GM12878 (cell line): Measurements from ENCODE around the gene TRIM45. TPM values are rescaled to one million over a fixed set of nuclear protein-coding genes. Genes with fewer than 3 reads are reported as not detected.

Experiments
- ATAC-seq: fragments of 200-7000 bp; cut with Tn5 transposase; 3 replicates; pipeline ENCODE4 v1.9.1; 2020; ENCODE audit warnings: mild to moderate bottlenecking, moderate library complexity
- BruUV-seq: library from RNA; stranded (reverse); fragments of 400-500 nt; replicated peaks from 2 replicates; lab custom pipeline; 2021; lab: Mats Ljungman, UMichigan
- CTCF ChIA-PET: fragments of 300-600 bp; sonication (Branson Sonifier 250); formaldehyde crosslinking; extraction: SDS; loops from one replicate; lab custom pipeline; 2021; ENCODE audit warnings: inconsistent platforms; lab: Yijun Ruan, JAX
- POLR2A ChIA-PET: fragments of 350-600 bp; formaldehyde crosslinking; extraction: SDS; loops from one replicate; lab custom pipeline; 2021; ENCODE audit warnings: inconsistent platforms; lab: Charles Lee
- RAD21 ChIA-PET: fragments of 300-600 bp; sonication (Branson Sonifier 250); formaldehyde crosslinking; loops from one replicate; lab custom pipeline; 2023; ENCODE audit warnings: antibody characterized with exemption; ENCODE audit not compliant: unreplicated experiment; lab: Charles Lee
- SMC1A ChIA-PET: fragments of 300-600 bp; sonication (Branson Sonifier 250); formaldehyde crosslinking; loops from one replicate; lab custom pipeline; 2023; ENCODE audit not compliant: unreplicated experiment, uncharacterized antibody; lab: Charles Lee
- DNase-seq: peaks from one replicate; pipeline ENCODE4 v3.0.0-alpha.2; 2011; ENCODE audit warnings: low read depth, low spot score
- FAIRE-seq: peaks from 3 replicates; lab custom pipeline; 2011; peaks lifted over from hg19 to GRCh38; lab: Jason Lieb, UNC
- H2AFZ ChIP-seq: 2 replicates; pipeline ENCODE4 v1.6.0; 2011; ENCODE audit warnings: low read depth, low read length, control low read depth; ENCODE audit not compliant: control insufficient read depth
- H3K27ac ChIP-seq: 2 replicates; pipeline ENCODE4 v1.5.1; 2011; ENCODE audit warnings: control low read depth; ENCODE audit not compliant: control insufficient read depth, insufficient read depth
- H3K27me3 ChIP-seq, 2 experiments: replicated peaks in 1 of 2; 2 replicates each; pipeline versions ENCODE4 v1.6.0 to v1.6.1; 2011; ENCODE audit warnings: low read length in 1 of 2; ENCODE audit not compliant: control insufficient read depth in 2 of 2, insufficient read depth in 2 of 2
- H3K36me3 ChIP-seq, 2 experiments: 2 replicates each; pipeline ENCODE4 v1.5.1; 2011; ENCODE audit warnings: low read length in 1 of 2; ENCODE audit not compliant: control insufficient read depth in 2 of 2, insufficient read depth in 2 of 2
- H3K4me1 ChIP-seq: 2 replicates; pipeline ENCODE4 v1.6.1; 2011; ENCODE audit warnings: mild to moderate bottlenecking, low read length, moderate library complexity, mixed read lengths; ENCODE audit not compliant: control insufficient read depth, insufficient read depth
- H3K4me2 ChIP-seq: 2 replicates; pipeline ENCODE4 v1.6.0; 2011; ENCODE audit warnings: control low read depth; ENCODE audit not compliant: control insufficient read depth, insufficient read depth
- H3K4me3 ChIP-seq: fragments of 200-600 bp; sonication (generic); 2 replicates; pipeline ENCODE4 v1.5.1; 2016
- H3K79me2 ChIP-seq: 2 replicates; pipeline ENCODE4 v1.6.0; 2011; ENCODE audit warnings: low read length; ENCODE audit not compliant: control insufficient read depth, insufficient read depth
- H3K9ac ChIP-seq: 2 replicates; pipeline ENCODE4 v1.8.0; 2011; ENCODE audit warnings: low read length, control low read depth, mixed read lengths; ENCODE audit not compliant: control insufficient read depth, insufficient read depth
- H3K9me3 ChIP-seq: replicated peaks from 3 replicates; pipeline ENCODE4 v1.5.1; 2011; ENCODE audit warnings: mild to moderate bottlenecking, low read length; ENCODE audit not compliant: control insufficient read depth, insufficient read depth
- H4K20me1 ChIP-seq: 2 replicates; pipeline ENCODE4 v1.6.0; 2011; ENCODE audit not compliant: control insufficient read depth, insufficient read depth
- BCL11A ChIP-seq: IDR thresholded peaks from 2 replicates; pipeline ENCODE4 v1.6.1; 2011; ENCODE audit warnings: low read depth, low read length
- EGR1 ChIP-seq, 2 experiments: IDR thresholded peaks; 1 replicate in 1 of 2; 2 replicates in 1 of 2; pipeline ENCODE4 v1.6.1; 2011 to 2012; ENCODE audit warnings: low read depth in 2 of 2, low read length in 2 of 2, borderline replicate concordance in 1 of 2, mild to moderate bottlenecking in 1 of 2, moderate library complexity in 1 of 2
- ETV6 ChIP-seq, 2 experiments: fragments of 450-650 bp in 1 of 2; IDR thresholded peaks in 1 of 2; conservative IDR thresholded peaks in 1 of 2; 2 replicates each; pipeline ENCODE4 v1.6.1; 2014; ENCODE audit warnings: antibody characterized with exemption in 1 of 2, borderline replicate concordance in 1 of 2, low read depth in 1 of 2, mild to moderate bottlenecking in 1 of 2, moderate library complexity in 1 of 2
- EZH2 ChIP-seq: IDR thresholded peaks from 2 replicates; pipeline ENCODE4 v1.6.1; 2012; ENCODE audit warnings: low read depth, mild to moderate bottlenecking, control low read depth, inconsistent platforms, low read length, borderline replicate concordance; ENCODE audit not compliant: control insufficient read depth
- GATAD2B ChIP-seq: fragments of 450-650 bp; conservative IDR thresholded peaks from 2 replicates; pipeline ENCODE4 v1.6.1; 2017; ENCODE audit warnings: low read depth, mild to moderate bottlenecking, moderate library complexity
- MEF2A ChIP-seq: IDR thresholded peaks from 2 replicates; pipeline ENCODE4 v1.6.1; 2011; ENCODE audit warnings: low read depth, mild to moderate bottlenecking, low read length, moderate library complexity; ENCODE audit not compliant: insufficient read depth
- MEF2B ChIP-seq: fragments of 450-650 bp; IDR thresholded peaks from 2 replicates; pipeline ENCODE4 v1.6.1; 2018; ENCODE audit warnings: mild to moderate bottlenecking, moderate library complexity; ENCODE audit not compliant: partially characterized antibody, poor library complexity, severe bottlenecking
- NR2C2 ChIP-seq: IDR thresholded peaks from 2 replicates; pipeline ENCODE4 v1.6.1; 2011; ENCODE audit warnings: borderline replicate concordance, low read depth; ENCODE audit not compliant: control insufficient read depth, insufficient read length
- PRDM15 ChIP-seq: fragments of 450-650 bp; formaldehyde crosslinking; IDR thresholded peaks from 2 replicates; pipeline ENCODE4 v1.4.0; 2020; ENCODE audit warnings: mild to moderate bottlenecking, moderate library complexity
- RAD51 ChIP-seq: fragments of 450-650 bp; IDR thresholded peaks from 2 replicates; pipeline ENCODE4 v1.6.1; 2016; ENCODE audit warnings: moderate library complexity, mild to moderate bottlenecking, inconsistent platforms
- RUNX3 ChIP-seq: IDR thresholded peaks from 2 replicates; pipeline ENCODE4 v1.6.1; 2012; ENCODE audit warnings: low read length, inconsistent platforms
- SIX5 ChIP-seq: IDR thresholded peaks from 2 replicates; pipeline ENCODE4 v1.6.1; 2011; ENCODE audit warnings: mild to moderate bottlenecking, low read depth, low read length, moderate library complexity; ENCODE audit not compliant: severe bottlenecking
- SPI1 ChIP-seq: IDR thresholded peaks from 2 replicates; pipeline ENCODE4 v1.6.1; 2011; ENCODE audit warnings: low read depth, mild to moderate bottlenecking, low read length, moderate library complexity, borderline replicate concordance; ENCODE audit not compliant: insufficient read depth
- STAT1 ChIP-seq: fragments of 450-650 bp; conservative IDR thresholded peaks from 2 replicates; pipeline ENCODE4 v1.6.1; 2014; ENCODE audit warnings: antibody characterized with exemption, mild to moderate bottlenecking
- STAT3 ChIP-seq: IDR thresholded peaks from 2 replicates; pipeline ENCODE4 v1.6.1; 2011; ENCODE audit warnings: low read depth, low read length, improper control_type of control experiment
- TARDBP ChIP-seq: IDR thresholded peaks from 2 replicates; pipeline ENCODE4 v1.6.1; 2016; ENCODE audit warnings: borderline replicate concordance
- YY1 ChIP-seq: IDR thresholded peaks from 2 replicates; pipeline ENCODE4 v1.6.1; 2011; ENCODE audit warnings: low read depth, mild to moderate bottlenecking, low read length
- ZNF384 ChIP-seq: IDR thresholded peaks from 2 replicates; pipeline ENCODE4 v1.6.1; 2012; ENCODE audit warnings: low read depth, mild to moderate bottlenecking, low read length, improper control_type of control experiment, borderline replicate concordance
- WGBS: methylation state at CpG from one replicate; pipeline ENCODE4 v1.1.6; 2016; ENCODE audit warnings: low lambda C conversion rate; ENCODE audit not compliant: insufficient replicate concordance, insufficient coverage; ENCODE audit errors: missing lambda C conversion rate; 5-methylcytosine and 5-hydroxymethylcytosine counted together
- in situ Hi-C: fragments of 300-500 bp; cut with MboI; formaldehyde crosslinking; loops from 9 replicates; pipeline ENCODE4 v1.14.3; 2018; ENCODE audit warnings: mixed read lengths
- intact Hi-C: fragments of 100-400 bp; cut with micrococcal nuclease; formaldehyde crosslinking; loops from one replicate; pipeline ENCODE4 v1.14.2; 2022; ENCODE audit not compliant: unreplicated experiment
- polyA plus RNA-seq, 11 experiments: library from polyadenylated mRNA; depleted of rRNA in 4 of 11; unstranded in 6 of 11; stranded (reverse) in 5 of 11; fragments of >200 nt; fragmentation: Nextera tagmentation in 4 of 11; fragmentation: Illumina TruSeq in 1 of 11; extraction: Ambion mirVana in 4 of 11; extraction: Trizol in 1 of 11; gene quantifications; 1 replicate in 1 of 11; 2 replicates in 10 of 11; pipeline versions ENCODE4 v1.2.1 to v1.2.3, GENCODE V29; 2011 to 2016; ENCODE audit warnings: inconsistent platforms in 2 of 11, missing spikeins in 2 of 11, low read depth in 1 of 11
- total RNA-seq, 4 experiments: library from RNA; depleted of rRNA in 3 of 4; stranded (reverse); fragments of >200 nt in 3 of 4; fragmentation: Illumina TruSeq in 1 of 4; extraction: Trizol in 1 of 4; gene quantifications; 2 replicates each; pipeline versions ENCODE4 v1.2.1 to v1.2.3, GENCODE V29; 2013 to 2021

Gene TRIM45
- total and polyA plus RNA-seq, 10 of the 15 experiments (the other 5 are each of a cell fraction or from before 2014, with no cell fraction given), result 0.31 to 0.86 (median 0.46) TPM

- intact Hi-C loops, result no loop called here
- FAIRE-seq, result no peak
- H3K9ac ChIP-seq, result no peak overlapping the region
- H2AFZ ChIP-seq, result no peak overlapping the region
- POLR2A ChIA-PET, result no interaction called here
- H3K79me2 ChIP-seq, result no peaks in the 10 kb centered on the region
- RAD21 ChIA-PET, result no interaction called here
- no peaks in the 10 kb centered on the region for H3K9me3 ChIP-seq
- SMC1A ChIA-PET, result no interaction called here
- no peaks in the 10 kb centered on the region for H4K20me1 ChIP-seq
- no peak for ATAC-seq
- WGBS, result 23% methylated on average over 4 of the region's 4 CpGs
- no peaks in the 10 kb centered on the region for H3K36me3 ChIP-seq
- no peak overlapping the region for H3K4me3 ChIP-seq
- CTCF ChIA-PET, result no interaction called here
- no peaks in the 10 kb centered on the region for H3K4me1 ChIP-seq
- H3K4me2 ChIP-seq, result no peak overlapping the region
- H3K27ac ChIP-seq, result no peak overlapping the region
- BruUV-seq, result no TSS peak
- no peak for DNase-seq
- in situ Hi-C loops, result no loop called here
- no peaks in the 10 kb centered on the region for H3K27me3 ChIP-seq
- TF ChIP-seq ETV6 (conservative IDR thresholded peaks at IDR 0.05 in 1 of 2, IDR thresholded peaks at IDR 0.05 in 1 of 2; ENCODE audit: borderline replicate concordance in 1 of 2, low read depth in 1 of 2) (no peak), GATAD2B (no peak), RUNX3 (no peak), YY1 (no peak), STAT3 (no peak), EGR1 (IDR thresholded peaks at IDR 0.05; ENCODE audit: borderline replicate concordance in 1 of 2, low read depth in 2 of 2, low read length in 2 of 2) (no peak), MEF2A (no peak), TARDBP (no peak), NR2C2 (no peak), PRDM15 (CRISPR knock-in tag) (no peak), SIX5 (no peak), RAD51 (no peak), ZNF384 (no peak), EZH2 (no peak), BCL11A (no peak), SPI1 (no peak), STAT1 (no peak), MEF2B (no peak)
These were observed 48.5 kb upstream of the TRIM45 start for GRCh38 chr1:117169871-117170596.
